HTERT RPE-1 (cell line): ENCODE results near the gene TESMIN.

Experiments used
- in situ Hi-C: fragments of 300-500 bp; cut with MboI; formaldehyde crosslinking; loops from 4 replicates; pipeline ENCODE4 v1.14.3; 2020; ENCODE audit warnings: low sequenced_read_pairs

Gene TESMIN

GRCh38 chr11:68762481-68762880 lies 11.2 kb upstream of the TESMIN start:
- in situ Hi-C loops = no loop called here

- in situ Hi-C loops = no loop called here
These were observed 10.5 kb upstream of the TESMIN start for GRCh38 chr11:68761801-68762200.

GRCh38 chr11:68759991-68760390 lies 8.7 kb upstream of the TESMIN start:
- in situ Hi-C loops = no loop called here

- in situ Hi-C loops = no loop called here
These were observed 6.4 kb upstream of the TESMIN start for GRCh38 chr11:68757711-68758110.

GRCh38 chr11:68756171-68756766 lies 4.9 kb upstream of the TESMIN start:
- in situ Hi-C loops = no loop called here

- in situ Hi-C loops = no loop called here
These were observed 2.0 kb upstream of the TESMIN start for GRCh38 chr11:68753300-68753699.

- in situ Hi-C loops = no loop called here
These were observed 355 bp downstream of the TESMIN start for GRCh38 chr11:68751004-68751325.

GRCh38 chr11:68750195-68751003 lies 921 bp downstream of the TESMIN start:
- in situ Hi-C loops = no loop called here

GRCh38 chr11:68749229-68750123 lies 1.8 kb downstream of the TESMIN start:
- in situ Hi-C loops = no loop called here

- in situ Hi-C loops = no loop called here
These were observed 3.3 kb downstream of the TESMIN start for GRCh38 chr11:68748061-68748460.

GRCh38 chr11:68743539-68743938 lies 7.8 kb downstream of the TESMIN start:
- in situ Hi-C loops = no loop called here

- in situ Hi-C loops = no loop called here
These were observed 9.9 kb downstream of the TESMIN start for GRCh38 chr11:68741463-68741862.

- in situ Hi-C loops = no loop called here
These were observed 15.7 kb downstream of the TESMIN start for GRCh38 chr11:68735646-68736045.

- in situ Hi-C loops = no loop called here
These were observed 16.2 kb downstream of the TESMIN start for GRCh38 chr11:68735125-68735524.

GRCh38 chr11:68734111-68734510 lies 17.2 kb downstream of the TESMIN start:
- in situ Hi-C loops = no loop called here

GRCh38 chr11:68727783-68728182 lies 23.5 kb downstream of the TESMIN start:
- in situ Hi-C loops = no loop called here

- in situ Hi-C loops = no loop called here
These were observed 27.0 kb downstream of the TESMIN start for GRCh38 chr11:68724293-68724692.

GRCh38 chr11:68722143-68722542 lies 29.2 kb downstream of the TESMIN start:
- in situ Hi-C loops = no loop called here

- in situ Hi-C loops = no loop called here
These were observed 30.2 kb downstream of the TESMIN start for GRCh38 chr11:68721075-68721474.

GRCh38 chr11:68715456-68716122 lies 35.7 kb downstream of the TESMIN start:
- in situ Hi-C loops = no loop called here
